OCI-LY7 (cell line): ENCODE measurements around the gene LRRC4C.

ENCODE experiments used
- EZH2phosphoT487 ChIP-seq: fragments of 200-600 bp; sonication (generic); IDR thresholded peaks from 2 replicates; pipeline ENCODE4 v1.6.1; 2018; ENCODE audit warnings: low read depth, borderline replicate concordance, mild to moderate bottlenecking, mixed run types, antibody characterized with exemption, low read length, moderate library complexity, mixed read lengths
- TF ChIP-seq, protein P1 (sequence below): fragments of 200-600 bp; sonication (generic); conservative IDR thresholded peaks from 2 replicates; pipeline ENCODE4 v1.5.1; 2014; ENCODE audit warnings: mild to moderate bottlenecking, antibody characterized with exemption, low read length, moderate library complexity, mixed read lengths

DNA sequence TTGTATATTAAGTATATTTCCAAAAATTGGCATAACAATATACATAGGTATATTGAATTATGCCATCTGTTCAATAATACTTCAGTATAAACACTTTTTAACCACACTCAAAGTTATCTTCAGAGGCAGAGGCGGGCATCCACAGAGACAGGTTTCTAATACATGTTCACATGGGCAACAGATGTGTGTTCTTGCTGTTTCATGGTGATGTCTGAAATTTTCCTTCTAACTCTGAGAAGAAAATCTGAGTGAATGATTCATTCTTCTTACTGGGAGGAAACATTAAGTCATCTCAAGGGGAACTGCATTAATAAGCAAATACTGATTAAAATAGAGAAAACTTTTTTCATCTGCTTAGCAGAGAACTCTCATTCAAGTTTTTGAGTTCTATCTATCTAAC, 1074.5 kb downstream of the LRRC4C start:
- TF ChIP-seq, protein P1, sequence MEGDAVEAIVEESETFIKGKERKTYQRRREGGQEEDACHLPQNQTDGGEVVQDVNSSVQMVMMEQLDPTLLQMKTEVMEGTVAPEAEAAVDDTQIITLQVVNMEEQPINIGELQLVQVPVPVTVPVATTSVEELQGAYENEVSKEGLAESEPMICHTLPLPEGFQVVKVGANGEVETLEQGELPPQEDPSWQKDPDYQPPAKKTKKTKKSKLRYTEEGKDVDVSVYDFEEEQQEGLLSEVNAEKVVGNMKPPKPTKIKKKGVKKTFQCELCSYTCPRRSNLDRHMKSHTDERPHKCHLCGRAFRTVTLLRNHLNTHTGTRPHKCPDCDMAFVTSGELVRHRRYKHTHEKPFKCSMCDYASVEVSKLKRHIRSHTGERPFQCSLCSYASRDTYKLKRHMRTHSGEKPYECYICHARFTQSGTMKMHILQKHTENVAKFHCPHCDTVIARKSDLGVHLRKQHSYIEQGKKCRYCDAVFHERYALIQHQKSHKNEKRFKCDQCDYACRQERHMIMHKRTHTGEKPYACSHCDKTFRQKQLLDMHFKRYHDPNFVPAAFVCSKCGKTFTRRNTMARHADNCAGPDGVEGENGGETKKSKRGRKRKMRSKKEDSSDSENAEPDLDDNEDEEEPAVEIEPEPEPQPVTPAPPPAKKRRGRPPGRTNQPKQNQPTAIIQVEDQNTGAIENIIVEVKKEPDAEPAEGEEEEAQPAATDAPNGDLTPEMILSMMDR = no peak
- TF ChIP-seq EZH2phosphoT487 = no peak
